Glomerular endothelial cell (primary cell): ENCODE measurements around the gene KLK1. TPM values are rescaled to one million over a fixed set of nuclear protein-coding genes. Genes with fewer than 3 reads are reported as not detected.
A peak's percentile ranks its signal among the peaks of the same experiment; 100 is the strongest.
"Not testable (repeated sequence)": the region's sequence is repeated elsewhere in the genome, so short reads cannot be mapped to it uniquely, and the experiment has no call there.

Experiments
- DNase-seq: peaks from one replicate; pipeline ENCODE4 v3.0.0-alpha.2; 2011; ENCODE audit warnings: low read depth, low spot score; ENCODE audit errors: extremely low read depth
- total RNA-seq: library from RNA; depleted of rRNA; stranded (reverse); fragments of >200 nt; gene quantifications from 2 replicates; pipeline ENCODE4 v1.2.3, GENCODE V29; 2015

The KLK1 gene
- total RNA-seq, 1 donor from 2014 or later, result not detected

GRCh38 chr19:50817941-50818858 lies 5.4 kb downstream of the KLK1 start:
- no peak for DNase-seq

- no peak for DNase-seq
Observed at GRCh38 chr19:50815439-50815838, 8.1 kb downstream of the KLK1 start.

GRCh38 chr19:50814883-50815282 lies 8.7 kb downstream of the KLK1 start:
- no peak for DNase-seq

- DNase-seq, result no peak
Observed at GRCh38 chr19:50812474-50812873, 11.1 kb downstream of the KLK1 start.

GRCh38 chr19:50811622-50812238 lies 11.9 kb downstream of the KLK1 start:
- DNase-seq, result not testable (repeated sequence)

- DNase-seq, result no peak
Observed at GRCh38 chr19:50808856-50809255, 14.7 kb downstream of the KLK1 start.

- peak; percentile 84 for DNase-seq
Observed at GRCh38 chr19:50804420-50805272, 18.9 kb downstream of the KLK1 start.

GRCh38 chr19:50803633-50804419 lies 19.8 kb downstream of the KLK1 start:
- DNase-seq, result no peak

GRCh38 chr19:50801107-50801506 lies 22.5 kb downstream of the KLK1 start:
- no peak for DNase-seq

GRCh38 chr19:50799547-50799851 lies 24.1 kb downstream of the KLK1 start:
- DNase-seq, result no peak

- no peak for DNase-seq
Observed at GRCh38 chr19:50798659-50799546, 24.7 kb downstream of the KLK1 start.

- DNase-seq, result no peak
Observed at GRCh38 chr19:50797781-50798658, 25.6 kb downstream of the KLK1 start.

GRCh38 chr19:50797429-50797780 lies 26.2 kb downstream of the KLK1 start:
- DNase-seq, result no peak

GRCh38 chr19:50796634-50797428 lies 26.8 kb downstream of the KLK1 start:
- DNase-seq, result no peak

GRCh38 chr19:50796128-50796633 lies 27.4 kb downstream of the KLK1 start:
- no peak for DNase-seq

- DNase-seq, result no peak
Observed at GRCh38 chr19:50795664-50796073, 27.9 kb downstream of the KLK1 start.

GRCh38 chr19:50794876-50795663 lies 28.5 kb downstream of the KLK1 start:
- DNase-seq, result no peak
